Subcutaneous abdominal adipose tissue (tissue), 5 donors: Measurements from ENCODE around the gene TMEM116.

Source experiments
- H3K27ac ChIP-seq: one replicate; pipeline ENCODE4 v1.7.0; 2013; ENCODE audit warnings: low read depth, mild to moderate bottlenecking, inconsistent platforms, low read length, moderate library complexity
- H3K27me3 ChIP-seq, 5 donors: one replicate each; pipeline ENCODE4 v1.7.0; 2013; ENCODE audit warnings: low read length in 5 of 5, inconsistent platforms in 1 of 5; ENCODE audit not compliant: control insufficient read depth in 5 of 5, insufficient read depth in 4 of 5
- H3K36me3 ChIP-seq, 5 donors: one replicate each; pipeline ENCODE4 v1.7.0; 2013; ENCODE audit warnings: low read length in 5 of 5; ENCODE audit not compliant: control insufficient read depth in 5 of 5, insufficient read depth in 5 of 5
- H3K4me1 ChIP-seq, 5 donors: one replicate each; pipeline ENCODE4 v1.7.0; 2013; ENCODE audit warnings: low read length in 5 of 5, mild to moderate bottlenecking in 3 of 5, moderate library complexity in 1 of 5; ENCODE audit not compliant: control insufficient read depth in 5 of 5, insufficient read depth in 5 of 5
- H3K4me3 ChIP-seq, 5 donors: one replicate each; pipeline ENCODE4 v1.7.0; 2013; ENCODE audit warnings: low read length in 5 of 5, low read depth in 1 of 5
- H3K9ac ChIP-seq, 5 donors: one replicate each; pipeline ENCODE4 v1.7.0; 2013; ENCODE audit warnings: low read length in 5 of 5, mild to moderate bottlenecking in 4 of 5, moderate library complexity in 3 of 5
- H3K9me3 ChIP-seq, 5 donors: one replicate each; pipeline ENCODE4 v1.7.0; 2013; ENCODE audit warnings: low read length in 5 of 5; ENCODE audit not compliant: control insufficient read depth in 5 of 5
- donor health status: healthy.
- donor health status: healthy.
- donor health status: healthy.
- donor health status: healthy.
- donor health status: healthy.

The TMEM116 gene

DNA sequence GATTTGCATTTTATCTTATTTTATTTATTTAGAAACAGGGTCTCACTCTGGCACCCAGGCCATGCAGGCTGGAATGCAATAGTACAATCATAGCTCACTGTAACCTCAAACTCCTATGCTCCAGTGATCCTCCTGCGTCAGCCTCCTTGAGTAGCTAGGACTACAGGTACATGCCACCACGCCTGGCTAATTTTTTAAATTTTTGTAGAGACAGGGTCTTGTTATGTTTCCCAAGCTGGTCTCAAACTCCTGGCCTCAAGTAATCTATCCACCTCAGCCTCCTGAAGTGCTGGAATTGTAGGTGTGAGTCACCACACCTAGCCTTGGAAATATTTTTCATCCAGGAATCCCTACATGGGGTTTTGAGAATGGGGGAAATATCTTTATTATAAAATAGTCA is 86.3 kb downstream of the TMEM116 start:
- no peaks in the 10 kb centered on the region for H3K9me3 ChIP-seq
- no peaks in the 10 kb centered on the region for H3K27me3 ChIP-seq
- H3K4me3 ChIP-seq = no peak overlapping the region
- no peak overlapping the region for H3K27ac ChIP-seq
- no peak overlapping the region for H3K9ac ChIP-seq
- peaks cover 0 to 2% (median 0%) of the 10 kb centered on the region in 5 donors for H3K36me3 ChIP-seq
- H3K4me1 ChIP-seq = no peaks in the 10 kb centered on the region

DNA sequence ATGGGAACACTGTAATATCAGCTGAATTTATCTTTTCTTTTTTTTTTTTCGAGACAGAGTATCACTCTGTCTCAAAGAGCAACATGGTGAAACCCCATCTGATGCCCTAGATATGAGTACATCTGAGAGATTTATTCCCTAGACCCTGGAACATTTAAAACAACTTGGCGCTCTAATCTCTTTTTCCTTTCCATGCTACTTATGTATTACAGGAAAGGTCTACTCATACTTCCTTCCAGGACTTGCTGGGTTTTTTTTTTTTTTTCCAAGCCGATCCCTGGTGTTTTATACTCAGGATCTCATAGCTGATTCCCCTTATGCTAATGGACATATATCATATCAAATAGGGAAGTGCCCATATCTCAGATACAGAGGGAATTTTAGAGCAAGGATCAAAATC is 87.8 kb downstream of the TMEM116 start:
- Histone ChIP-seq H3K4me1 (no peaks in the 10 kb centered on the region), H3K36me3 (no peaks in the 10 kb centered on the region), H3K27ac (no peak overlapping the region), H3K9me3 (no peaks in the 10 kb centered on the region), H3K27me3 (no peaks in the 10 kb centered on the region), H3K9ac (no peak overlapping the region), H3K4me3 (no peak overlapping the region)

DNA sequence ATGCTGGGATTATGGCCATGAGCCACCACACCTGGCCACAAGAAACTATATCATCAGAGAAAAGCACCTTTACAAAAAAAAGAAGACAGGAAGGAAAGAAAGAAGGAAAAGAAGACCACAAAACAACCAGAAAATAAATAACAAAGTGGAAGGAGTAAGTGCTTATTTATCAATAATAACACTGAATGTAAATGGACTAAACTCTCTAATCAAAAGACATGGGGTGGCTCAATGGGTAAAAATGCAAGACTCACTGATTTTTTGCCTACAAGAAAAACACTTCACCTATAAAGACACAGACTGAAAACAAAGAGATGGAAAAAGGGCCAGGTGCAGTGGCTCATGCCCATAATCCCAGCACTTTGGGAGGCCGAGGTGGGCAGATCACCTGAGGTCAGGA is 105.2 kb downstream of the TMEM116 start:
- H3K9ac ChIP-seq = no peak overlapping the region
- no peak overlapping the region for H3K4me3 ChIP-seq
- peaks cover 0 to 3% (median 0%) of the 10 kb centered on the region in 5 donors for H3K9me3 ChIP-seq
- H3K36me3 ChIP-seq = peaks cover 0 to 6% (median 3%) of the 10 kb centered on the region in 5 donors
- no peaks in the 10 kb centered on the region for H3K27me3 ChIP-seq
- H3K4me1 ChIP-seq = no peaks in the 10 kb centered on the region
- no peak overlapping the region for H3K27ac ChIP-seq

DNA sequence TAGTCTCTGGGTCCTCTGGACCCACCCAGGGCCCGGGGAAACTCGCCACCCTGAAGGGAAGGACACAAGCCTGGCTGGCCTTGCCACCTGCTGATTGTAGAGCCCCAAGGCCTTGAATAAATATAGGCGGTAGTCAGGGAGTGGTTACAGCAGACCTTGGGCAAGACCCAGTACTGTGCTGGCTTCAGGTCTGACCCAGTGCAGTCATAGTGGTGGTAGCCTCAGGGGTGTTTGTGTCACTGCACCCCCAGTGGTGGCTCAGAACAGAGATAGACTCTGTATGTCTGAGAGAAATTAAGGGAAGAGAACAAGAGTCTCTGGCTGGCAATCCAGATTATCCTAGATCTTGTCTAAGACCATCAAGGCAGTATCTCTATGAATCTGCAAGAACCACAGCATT is 107.5 kb downstream of the TMEM116 start:
- Histone ChIP-seq H3K9me3 (peaks cover 0 to 3% (median 0%) of the 10 kb centered on the region in 5 donors), H3K4me3 (no peak overlapping the region), H3K4me1 (no peaks in the 10 kb centered on the region), H3K27ac (no peak overlapping the region), H3K27me3 (no peaks in the 10 kb centered on the region), H3K9ac (no peak overlapping the region), H3K36me3 (peaks cover 0 to 8% (median 0%) of the 10 kb centered on the region in 5 donors)

DNA sequence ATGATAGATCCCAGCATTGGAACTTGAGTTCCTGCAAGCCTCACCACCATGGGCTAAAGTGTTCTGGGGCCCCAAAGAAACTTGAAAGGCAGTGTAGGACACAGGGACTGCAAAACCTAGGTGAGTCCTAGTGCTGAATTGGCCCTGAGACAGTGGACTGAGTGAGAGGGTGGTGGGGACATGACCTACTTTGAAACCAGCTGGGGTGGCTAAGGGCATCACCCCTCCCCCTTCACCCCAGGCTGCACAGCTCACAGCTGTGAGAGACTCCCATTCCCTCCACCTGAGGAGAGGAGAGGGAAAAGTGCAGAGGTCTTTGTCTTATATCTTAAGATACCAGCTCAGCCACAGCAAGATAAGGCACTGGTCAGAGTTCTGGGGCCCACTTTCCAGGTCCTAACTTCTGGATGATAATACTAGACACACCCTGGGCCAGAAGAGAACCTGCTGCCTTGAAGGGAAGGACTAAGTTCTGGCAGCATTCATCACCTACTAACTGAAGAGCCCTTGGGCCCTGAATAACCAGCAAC is 108.5 kb downstream of the TMEM116 start:
- Histone ChIP-seq H3K4me1 (no peaks in the 10 kb centered on the region), H3K36me3 (peaks cover 0 to 14% (median 3%) of the 10 kb centered on the region in 5 donors), H3K9ac (no peak overlapping the region), H3K27me3 (no peaks in the 10 kb centered on the region), H3K9me3 (peaks cover 0 to 3% (median 0%) of the 10 kb centered on the region in 5 donors), H3K4me3 (no peak overlapping the region), H3K27ac (no peak overlapping the region)

DNA sequence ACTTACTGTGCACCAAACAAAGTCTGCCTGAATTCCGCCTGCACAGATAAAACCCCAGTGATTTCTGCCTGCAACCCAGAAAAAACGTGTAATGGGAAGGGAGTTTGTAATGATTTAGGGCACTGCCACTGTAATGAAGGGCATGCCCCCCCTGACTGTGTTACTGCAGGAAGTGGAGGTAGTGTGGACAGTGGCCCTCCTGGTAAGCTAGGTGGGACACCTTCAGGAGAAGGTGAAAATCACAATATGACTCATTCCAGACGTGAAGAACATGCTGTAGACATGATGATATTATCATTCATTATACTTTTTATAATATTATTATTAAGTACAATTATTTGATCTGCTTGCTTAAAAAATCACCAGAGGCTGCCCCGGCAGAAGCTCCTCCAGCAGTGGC is 111.8 kb downstream of the TMEM116 start:
- Histone ChIP-seq H3K9me3 (no peaks in the 10 kb centered on the region), H3K27me3 (no peaks in the 10 kb centered on the region), H3K4me1 (no peaks in the 10 kb centered on the region), H3K27ac (no peak overlapping the region), H3K9ac (no peak overlapping the region), H3K36me3 (peaks cover 0 to 26% (median 11%) of the 10 kb centered on the region in 5 donors), H3K4me3 (no peak overlapping the region)

DNA sequence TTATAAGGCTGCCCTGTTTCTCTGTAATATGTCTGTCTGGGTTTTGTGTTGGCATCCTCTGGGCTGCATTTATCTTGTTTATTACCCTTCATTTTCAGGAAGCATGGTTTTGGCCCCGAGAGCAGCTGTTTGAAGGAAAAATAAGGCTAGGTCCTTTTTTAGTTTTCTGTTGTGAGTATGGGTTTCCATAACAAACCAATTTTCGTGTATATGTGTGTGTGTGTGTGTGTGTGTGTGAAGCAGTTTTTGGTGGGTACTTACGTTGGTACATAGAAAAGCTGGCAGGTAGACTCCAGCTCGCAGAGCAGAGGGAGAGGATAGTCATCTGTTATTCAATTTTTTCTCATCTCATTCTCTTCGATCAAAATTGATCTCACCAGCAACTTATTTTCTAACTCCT is 118.4 kb downstream of the TMEM116 start:
- Histone ChIP-seq H3K9ac (no peak overlapping the region), H3K4me3 (no peak overlapping the region), H3K27ac (no peak overlapping the region), H3K36me3 (peaks cover 27 to 67% (median 49%) of the 10 kb centered on the region in 5 donors), H3K9me3 (no peaks in the 10 kb centered on the region), H3K4me1 (no peaks in the 10 kb centered on the region), H3K27me3 (no peaks in the 10 kb centered on the region)

DNA sequence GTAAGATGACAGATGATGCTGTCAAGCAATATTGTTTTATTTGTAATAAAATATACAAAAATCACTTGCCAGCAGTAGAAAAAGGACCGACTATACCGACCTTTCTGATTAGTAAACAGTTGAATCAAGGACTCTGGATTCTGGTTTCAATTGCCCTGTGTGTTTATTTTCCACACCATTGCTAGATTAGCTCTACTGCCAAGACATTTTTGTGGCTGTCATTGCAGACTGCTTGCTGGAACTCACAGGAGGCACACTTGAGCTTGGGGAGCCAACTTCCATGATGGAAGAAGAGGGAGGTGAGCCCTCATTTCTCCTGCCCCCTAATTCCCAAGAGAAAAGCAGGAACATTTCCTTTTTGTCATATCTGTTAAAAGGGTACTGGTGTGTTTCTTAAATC is 119.7 kb downstream of the TMEM116 start:
- no peak overlapping the region for H3K27ac ChIP-seq
- H3K4me3 ChIP-seq = no peak overlapping the region
- H3K4me1 ChIP-seq = no peaks in the 10 kb centered on the region
- H3K9me3 ChIP-seq = no peaks in the 10 kb centered on the region
- H3K36me3 ChIP-seq = peaks cover 37 to 72% (median 58%) of the 10 kb centered on the region in 5 donors
- H3K9ac ChIP-seq = no peak overlapping the region
- H3K27me3 ChIP-seq = no peaks in the 10 kb centered on the region

DNA sequence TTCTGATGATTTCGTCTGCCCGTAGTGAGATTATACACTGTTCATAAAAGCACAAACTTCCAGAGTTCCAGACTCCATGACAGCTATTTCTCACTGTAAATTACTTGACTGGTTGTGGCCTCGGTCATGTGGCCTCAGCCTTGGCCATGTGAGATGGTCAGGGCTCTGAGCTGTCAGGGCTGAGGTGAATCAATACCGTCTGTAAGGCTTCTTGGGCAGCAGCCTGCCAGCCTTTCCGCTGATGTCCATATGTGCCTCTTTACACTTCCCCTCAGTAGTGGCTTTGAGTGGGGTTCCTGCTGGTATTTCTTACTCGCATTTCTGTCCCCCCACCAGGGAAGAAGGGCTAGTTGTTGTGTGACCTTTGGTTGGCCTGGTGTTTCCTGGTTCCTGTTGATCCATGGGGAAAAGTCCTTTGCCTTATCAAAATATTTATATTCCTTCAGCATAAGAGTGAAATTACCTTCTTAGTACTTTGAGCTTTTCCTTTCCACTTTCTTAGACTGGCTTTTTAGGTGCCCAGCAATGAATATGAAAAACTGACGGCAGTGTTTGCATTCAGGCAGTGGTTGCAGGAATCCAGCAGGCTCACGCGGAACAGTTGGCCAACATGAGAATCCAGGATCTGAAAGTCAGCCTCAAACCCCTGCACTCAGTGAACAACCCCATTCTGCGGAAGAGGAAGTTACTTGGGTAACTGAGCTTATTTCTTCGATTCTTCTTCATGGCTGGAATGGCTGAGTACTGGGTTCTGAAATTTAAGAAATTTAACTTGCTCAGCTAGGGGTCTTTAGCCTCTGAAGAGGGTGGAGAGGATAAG is 124.8 kb downstream of the TMEM116 start:
- Histone ChIP-seq H3K27ac (no peak overlapping the region), H3K36me3 (peaks cover 42 to 97% (median 82%) of the 10 kb centered on the region in 5 donors), H3K27me3 (no peaks in the 10 kb centered on the region), H3K9me3 (no peaks in the 10 kb centered on the region), H3K4me3 (no peak overlapping the region), H3K4me1 (peaks cover 0 to 3% (median 0%) of the 10 kb centered on the region in 5 donors), H3K9ac (no peak overlapping the region)

DNA sequence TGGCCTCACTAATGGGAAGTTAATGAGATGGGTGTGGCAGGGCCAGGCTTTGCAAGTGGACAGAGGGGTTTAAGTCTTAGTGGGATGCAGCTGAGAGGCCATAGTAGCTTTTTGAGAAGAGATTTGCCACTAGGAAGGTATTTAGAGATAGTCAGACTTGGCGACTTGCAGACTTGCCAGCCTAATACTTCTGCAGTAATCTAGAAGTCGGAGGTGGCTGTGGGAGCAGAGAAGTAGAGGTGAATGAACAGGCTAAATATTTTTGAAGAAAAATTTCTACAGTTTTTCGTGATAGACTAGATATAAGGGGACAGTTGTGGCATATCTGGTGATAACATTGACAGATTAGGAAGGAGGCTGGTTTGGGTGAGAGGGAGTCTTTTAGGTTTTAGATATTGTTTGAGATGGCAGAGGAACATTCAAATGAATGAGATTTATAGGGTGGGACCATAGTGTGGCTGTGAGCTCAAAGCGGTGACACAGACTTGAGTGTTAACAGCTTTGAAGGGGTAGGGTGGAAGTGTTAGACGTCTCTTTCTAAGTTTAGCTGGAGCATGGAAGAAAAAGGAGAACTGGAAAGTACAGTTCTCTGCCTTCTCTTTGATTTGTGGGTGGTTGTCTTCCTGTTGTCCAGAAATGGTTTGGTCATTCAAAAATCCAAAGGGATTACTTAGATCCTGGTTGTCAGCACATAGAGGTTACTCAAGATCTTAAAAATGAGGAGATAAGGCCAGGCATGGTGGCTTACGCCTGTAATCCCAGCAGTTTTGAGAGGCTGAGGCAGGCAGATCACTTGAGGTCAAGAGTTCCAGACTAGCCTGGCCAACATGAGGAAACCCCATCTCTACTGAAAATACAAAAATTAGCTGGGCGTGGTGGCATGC is 126.1 kb downstream of the TMEM116 start:
- Histone ChIP-seq H3K4me3 (no peak overlapping the region), H3K9ac (no peak overlapping the region), H3K36me3 (peaks cover 35 to 97% (median 83%) of the 10 kb centered on the region in 5 donors), H3K9me3 (no peaks in the 10 kb centered on the region), H3K27me3 (no peaks in the 10 kb centered on the region), H3K4me1 (peaks cover 0 to 3% (median 0%) of the 10 kb centered on the region in 5 donors), H3K27ac (no peak overlapping the region)
